ENCODE data around the gene FGF22.
"Not testable (repeated sequence)": the region's sequence is repeated elsewhere in the genome, so short reads cannot be mapped to it uniquely, and the experiment has no call there.

Gene FGF22

GRCh38 chr19:602391-603301, 37.0 kb upstream of the FGF22 start:
- Mint-ChIP-seq H3K27me3 (no peaks in the 10 kb centered on the region), H3K36me3 (no peaks in the 10 kb centered on the region), H3K9me3 (peaks cover 15% of the 10 kb centered on the region), H3K4me1 (no peaks in the 10 kb centered on the region), H3K27ac (no peak overlapping the region), H3K4me3 (no peak overlapping the region)
- peak; percentile 22 for ATAC-seq

GRCh38 chr19:603302-603639, 36.4 kb upstream of the FGF22 start:
- H3K36me3 Mint-ChIP-seq, H3K27me3 Mint-ChIP-seq, H3K27ac Mint-ChIP-seq, H3K4me1 Mint-ChIP-seq, H3K4me3 Mint-ChIP-seq: not testable (repeated sequence)
- peak; percentile 24 for ATAC-seq
- peaks cover 15% of the 10 kb centered on the region for H3K9me3 Mint-ChIP-seq

GRCh38 chr19:603779-604178, 35.9 kb upstream of the FGF22 start:
- H3K36me3 Mint-ChIP-seq, ATAC-seq, H3K4me1 Mint-ChIP-seq, H3K27me3 Mint-ChIP-seq, H3K27ac Mint-ChIP-seq, H3K4me3 Mint-ChIP-seq: not testable (repeated sequence)
- peaks cover 15% of the 10 kb centered on the region for H3K9me3 Mint-ChIP-seq

DNA sequence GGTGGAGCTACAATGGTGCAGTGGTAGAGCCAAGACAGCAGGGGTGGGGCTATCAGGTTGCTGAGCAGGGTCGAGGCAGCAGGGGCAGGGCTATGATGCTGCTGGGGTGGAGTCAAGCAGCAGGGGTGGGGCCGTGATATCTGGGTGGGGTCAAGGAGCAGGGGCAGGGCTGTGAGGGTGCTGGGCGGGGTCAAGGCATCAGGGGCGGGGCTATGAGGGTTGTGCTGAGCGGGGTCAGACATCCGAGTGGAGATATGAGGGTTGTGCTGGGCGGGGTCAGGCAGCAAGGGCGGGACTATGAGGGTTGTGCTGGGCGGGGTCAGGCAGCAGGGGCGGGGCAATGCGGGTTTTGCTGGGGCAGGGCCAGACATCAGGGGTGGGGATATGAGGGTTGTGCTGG, 35.3 kb upstream of the FGF22 start:
- H3K36me3 Mint-ChIP-seq: no peaks in the 10 kb centered on the region
- H3K27me3 Mint-ChIP-seq: no peaks in the 10 kb centered on the region
- H3K4me3 Mint-ChIP-seq: no peak overlapping the region

GRCh38 chr19:605061-605971, 34.4 kb upstream of the FGF22 start:
- not testable (repeated sequence) for H3K27me3 Mint-ChIP-seq, H3K4me1 Mint-ChIP-seq, H3K36me3 Mint-ChIP-seq, H3K27ac Mint-ChIP-seq, H3K4me3 Mint-ChIP-seq
- peak; percentile 14 for ATAC-seq
- peaks cover 15% of the 10 kb centered on the region for H3K9me3 Mint-ChIP-seq

More for the DNA sequence above, 35.3 kb upstream of the FGF22 start:
- H3K27ac Mint-ChIP-seq: no peak overlapping the region
- peak; percentile 70 for ATAC-seq
- H3K4me1 Mint-ChIP-seq: no peaks in the 10 kb centered on the region
- peaks cover 15% of the 10 kb centered on the region for H3K9me3 Mint-ChIP-seq

GRCh38 chr19:607301-608154, 32.2 kb upstream of the FGF22 start:
- no peaks in the 10 kb centered on the region for H3K36me3 Mint-ChIP-seq
- H3K27ac Mint-ChIP-seq: no peak overlapping the region
- H3K4me3 Mint-ChIP-seq: no peak overlapping the region
- peaks cover 6% of the 10 kb centered on the region for H3K9me3 Mint-ChIP-seq
- ATAC-seq: no peak
- H3K27me3 Mint-ChIP-seq: no peaks in the 10 kb centered on the region
- peaks cover 19% of the 10 kb centered on the region for H3K4me1 Mint-ChIP-seq

GRCh38 chr19:608155-609003, 31.3 kb upstream of the FGF22 start:
- Mint-ChIP-seq H3K4me3 (no peak overlapping the region), H3K4me1 (peaks cover 19% of the 10 kb centered on the region), H3K27me3 (no peaks in the 10 kb centered on the region), H3K36me3 (peaks cover 5% of the 10 kb centered on the region), H3K27ac (no peak overlapping the region), H3K9me3 (peaks cover 4% of the 10 kb centered on the region)
- ATAC-seq: no peak

DNA sequence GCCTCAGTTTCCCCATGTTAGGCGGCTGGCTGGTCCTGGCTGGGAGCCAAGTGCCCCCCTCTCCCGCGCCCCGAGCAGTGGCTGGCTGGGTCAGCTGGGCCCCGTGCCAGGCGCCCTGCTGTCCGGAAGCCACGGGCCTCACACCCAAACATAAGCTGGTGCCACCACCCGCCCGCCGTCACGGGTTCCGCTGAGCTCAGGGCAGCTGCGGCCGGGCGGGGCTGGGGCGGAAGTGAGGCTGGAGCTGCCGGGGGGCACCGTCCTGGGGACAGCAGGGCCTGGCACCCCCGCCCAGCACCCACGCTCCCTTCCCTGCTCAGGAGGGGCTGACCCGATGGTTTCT, 30.7 kb upstream of the FGF22 start:
- Mint-ChIP-seq H3K36me3 (peaks cover 5% of the 10 kb centered on the region), H3K27me3 (peaks cover 1% of the 10 kb centered on the region), H3K4me3 (no peak overlapping the region), H3K27ac (no peak overlapping the region), H3K9me3 (peaks cover 4% of the 10 kb centered on the region), H3K4me1 (peaks cover 19% of the 10 kb centered on the region)
- ATAC-seq: no peak

- Mint-ChIP-seq H3K4me1 (peaks cover 19% of the 10 kb centered on the region), H3K4me3 (peak overlapping the region; percentile 78), H3K27ac (peak overlapping the region; percentile 76), H3K27me3 (peaks cover 9% of the 10 kb centered on the region), H3K36me3 (peaks cover 13% of the 10 kb centered on the region), H3K9me3 (no peaks in the 10 kb centered on the region)
- peak; percentile 59 for ATAC-seq
Observed at GRCh38 chr19:610071-610800, 29.4 kb upstream of the FGF22 start.

- Mint-ChIP-seq H3K9me3 (no peaks in the 10 kb centered on the region), H3K4me1 (peaks cover 19% of the 10 kb centered on the region), H3K27me3 (peaks cover 9% of the 10 kb centered on the region), H3K36me3 (peaks cover 13% of the 10 kb centered on the region), H3K4me3 (peak overlapping the region; percentile 78), H3K27ac (peak overlapping the region; percentile 76)
- ATAC-seq: peak; percentile 70
Observed at GRCh38 chr19:610801-611480, 28.7 kb upstream of the FGF22 start.

DNA sequence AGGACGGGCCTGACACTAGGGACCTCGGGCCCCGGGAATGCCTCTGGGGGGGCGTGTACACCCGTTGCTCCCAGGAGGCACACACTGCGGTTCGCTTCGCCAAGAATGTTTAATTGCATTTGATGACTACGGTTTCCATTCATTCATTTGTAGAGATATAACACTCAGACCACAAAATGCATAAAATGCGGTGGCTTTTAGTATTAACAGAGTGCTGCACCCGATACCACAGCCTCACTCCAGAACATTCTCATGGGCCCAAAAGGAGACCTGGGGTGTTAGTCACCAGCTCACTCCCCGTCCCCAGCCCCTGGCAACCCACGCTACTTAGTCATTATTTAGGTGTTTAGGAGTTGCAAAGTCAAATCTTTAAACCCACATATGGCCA, 28.2 kb upstream of the FGF22 start:
- H3K27ac Mint-ChIP-seq: peak overlapping the region; percentile 76
- H3K27me3 Mint-ChIP-seq: peaks cover 9% of the 10 kb centered on the region
- peaks cover 19% of the 10 kb centered on the region for H3K4me1 Mint-ChIP-seq
- no peaks in the 10 kb centered on the region for H3K9me3 Mint-ChIP-seq
- H3K36me3 Mint-ChIP-seq: peaks cover 13% of the 10 kb centered on the region
- no peak for ATAC-seq
- H3K4me3 Mint-ChIP-seq: peak overlapping the region; percentile 52

DNA sequence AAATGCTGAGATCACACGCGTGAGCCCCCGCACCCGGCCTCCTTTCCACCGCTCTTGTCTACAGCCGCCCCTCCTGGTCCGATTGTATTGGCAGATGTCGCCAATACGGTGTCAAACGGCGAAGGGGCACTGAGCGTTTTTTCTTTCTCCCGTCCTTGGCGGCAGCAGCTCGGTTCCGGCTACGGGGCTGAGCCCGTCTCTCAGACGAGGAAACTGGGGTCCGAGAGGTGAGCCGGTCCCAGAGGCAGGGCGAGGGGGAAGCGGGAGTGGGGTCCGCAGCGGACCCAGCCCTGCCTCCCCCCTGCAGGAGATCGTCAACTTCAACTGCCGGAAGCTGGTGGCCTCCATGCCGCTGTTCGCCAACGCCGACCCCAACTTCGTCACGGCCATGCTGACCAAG, 26.7 kb upstream of the FGF22 start:
- H3K27ac Mint-ChIP-seq: no peak overlapping the region
- peaks cover 24% of the 10 kb centered on the region for H3K36me3 Mint-ChIP-seq
- no peak for ATAC-seq
- H3K27me3 Mint-ChIP-seq: peaks cover 9% of the 10 kb centered on the region
- no peaks in the 10 kb centered on the region for H3K9me3 Mint-ChIP-seq
- no peak overlapping the region for H3K4me3 Mint-ChIP-seq
- H3K4me1 Mint-ChIP-seq: peaks cover 29% of the 10 kb centered on the region

- H3K9me3 Mint-ChIP-seq: no peaks in the 10 kb centered on the region
- peaks cover 34% of the 10 kb centered on the region for H3K36me3 Mint-ChIP-seq
- no peak overlapping the region for H3K4me3 Mint-ChIP-seq
- H3K27ac Mint-ChIP-seq: no peak overlapping the region
- peak; percentile 14 for ATAC-seq
- H3K4me1 Mint-ChIP-seq: peaks cover 33% of the 10 kb centered on the region
- H3K27me3 Mint-ChIP-seq: peaks cover 9% of the 10 kb centered on the region
Observed at GRCh38 chr19:613732-614567, 25.7 kb upstream of the FGF22 start.

Data from stimulated activated memory B cell treated with anti-CD40 and anti-IgM and Interleukin-4, amounts not matched to agents 10 μg/mL and 1 μg/mL and 100 μg/mL, for 72 hours (primary cell).